ENCODE data around the gene SHF.

SHF gene

DNA sequence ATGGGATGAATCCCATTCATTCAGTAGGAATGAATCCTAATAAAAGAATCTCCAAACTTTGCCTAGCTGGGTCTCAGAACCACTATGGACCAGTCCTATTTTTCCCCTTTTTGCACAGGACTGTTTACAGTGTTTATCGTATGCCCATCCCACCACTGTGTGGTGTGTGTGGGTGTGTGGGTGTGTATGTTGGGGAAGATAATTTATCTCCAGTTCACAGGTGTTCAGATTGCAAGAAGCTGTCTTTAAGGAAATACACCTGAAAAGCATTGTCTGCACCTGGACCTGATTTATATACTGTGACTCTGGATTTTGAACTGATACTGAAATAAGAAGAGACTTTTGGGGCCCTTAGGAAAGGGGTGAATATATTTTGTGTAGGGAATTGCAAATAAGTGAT lies 24.7 kb upstream of the SHF start:
- no peak overlapping the region for H3K4me3 Mint-ChIP-seq
- peaks cover 12 to 13% of the 10 kb centered on the region in 2 donors for H3K27me3 Mint-ChIP-seq
- H3K36me3 Mint-ChIP-seq (ENCODE audit: insufficient read depth) = no peaks in the 10 kb centered on the region
- DNase-seq = no peak
- H3K4me1 Mint-ChIP-seq (ENCODE audit: low read depth in 2 of 2) = no peaks in the 10 kb centered on the region
- H3K27ac Mint-ChIP-seq = no peak overlapping the region
- no peaks in the 10 kb centered on the region for H3K9me3 Mint-ChIP-seq
- no peak for ATAC-seq (replicated peaks)

DNA sequence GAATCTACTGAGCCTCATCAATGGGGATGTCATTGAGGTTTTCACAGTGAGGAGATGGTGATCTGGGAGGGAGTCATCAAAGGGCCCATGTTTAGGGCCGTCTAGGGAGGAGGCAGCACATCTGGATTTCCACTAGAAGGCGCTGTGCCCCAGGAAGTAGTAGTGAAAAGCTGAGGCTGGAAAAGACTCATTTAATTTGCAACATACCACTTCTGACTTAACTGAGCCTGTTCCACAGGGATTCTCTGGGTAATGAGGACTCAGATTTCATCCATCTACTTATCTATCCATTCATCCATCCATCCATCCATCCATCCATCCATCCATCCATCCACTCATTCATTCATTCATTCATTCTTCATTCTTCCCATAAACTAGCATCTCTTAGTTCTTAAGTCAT lies 17.4 kb upstream of the SHF start:
- H3K36me3 Mint-ChIP-seq (ENCODE audit: insufficient read depth) = no peaks in the 10 kb centered on the region

DNA sequence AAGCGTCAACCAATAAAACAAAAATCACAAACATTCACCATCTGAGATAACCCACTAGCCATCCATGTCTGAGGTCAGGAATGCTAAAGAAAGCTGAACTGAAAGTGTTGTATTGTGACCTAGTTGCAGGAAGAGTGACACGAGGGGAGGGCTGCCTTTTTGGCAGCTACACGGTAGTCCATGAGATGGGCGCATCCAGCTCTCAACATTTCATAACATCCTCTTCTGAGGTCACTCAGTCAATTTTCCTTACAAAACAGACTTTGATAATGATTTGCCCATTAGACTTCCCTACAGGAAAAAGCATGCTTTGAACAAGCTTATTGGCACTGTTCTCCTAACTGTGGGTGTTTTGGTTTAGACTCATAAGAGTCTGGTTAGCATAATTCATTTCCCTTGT lies 15.4 kb upstream of the SHF start:
- Mint-ChIP-seq H3K4me3 (no peak overlapping the region), H3K27me3 (peaks cover 16 to 28% of the 10 kb centered on the region in 2 donors), H3K4me1 (ENCODE audit: low read depth in 2 of 2) (peaks cover 14 to 20% of the 10 kb centered on the region in 2 donors), H3K27ac (no peak overlapping the region), H3K36me3 (ENCODE audit: insufficient read depth) (no peaks in the 10 kb centered on the region), H3K9me3 (no peaks in the 10 kb centered on the region)
- DNase-seq (no peak), ATAC-seq (replicated peaks) (no peak)

More for the DNA sequence above, 17.4 kb upstream of the SHF start:
- Mint-ChIP-seq H3K4me3 (no peak overlapping the region), H3K27me3 (peaks cover 24 to 26% of the 10 kb centered on the region in 2 donors), H3K4me1 (ENCODE audit: low read depth in 2 of 2) (peaks cover 0 to 5% of the 10 kb centered on the region in 2 donors), H3K9me3 (no peaks in the 10 kb centered on the region), H3K27ac (no peak overlapping the region)
- ATAC-seq (replicated peaks) (peak; percentile 7), DNase-seq (peak; percentile 51 to 55 (median 52))

DNA sequence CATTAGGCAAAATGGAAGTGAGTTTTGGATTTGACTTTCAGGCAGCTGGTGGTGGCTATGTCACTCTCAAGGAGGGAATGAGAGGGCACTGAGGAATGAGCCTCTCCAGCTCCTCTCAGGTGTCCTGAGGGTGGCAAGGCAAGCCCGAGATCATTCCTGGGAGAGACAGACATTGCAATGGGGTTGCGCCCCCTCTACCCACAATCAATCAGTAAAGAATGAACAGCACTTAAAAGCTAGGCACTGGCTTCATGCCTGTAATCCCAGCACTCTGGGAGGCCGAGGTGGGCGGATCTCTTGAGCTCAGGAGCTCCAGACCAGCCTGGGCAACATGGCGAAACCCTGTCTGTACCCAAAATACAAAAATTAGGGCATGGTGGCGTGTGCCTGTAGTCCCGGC lies 14.1 kb upstream of the SHF start:
- DNase-seq (no peak), ATAC-seq (replicated peaks) (no peak)
- H3K27me3 Mint-ChIP-seq = peaks cover 4 to 15% of the 10 kb centered on the region in 2 donors
- no peak overlapping the region for H3K27ac Mint-ChIP-seq
- H3K9me3 Mint-ChIP-seq = no peaks in the 10 kb centered on the region
- no peaks in the 10 kb centered on the region for H3K36me3 Mint-ChIP-seq (ENCODE audit: insufficient read depth)
- no peak overlapping the region for H3K4me3 Mint-ChIP-seq
- H3K4me1 Mint-ChIP-seq (ENCODE audit: low read depth in 2 of 2) = peaks cover 16 to 25% of the 10 kb centered on the region in 2 donors

DNA sequence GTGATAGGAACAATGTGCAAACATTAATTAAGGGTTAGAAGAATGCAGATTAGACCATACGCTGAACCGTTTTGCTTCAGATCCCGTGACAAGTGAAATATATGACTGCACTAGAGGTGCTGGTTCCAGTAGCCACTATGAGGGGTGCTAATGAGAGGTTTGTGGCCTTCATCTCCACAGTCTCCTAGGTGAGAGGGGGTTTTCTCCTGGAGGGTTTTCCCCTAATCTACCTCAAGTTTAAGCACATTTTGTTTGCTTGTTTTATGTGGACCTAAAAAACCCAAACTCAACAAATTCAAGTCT lies 13.7 kb upstream of the SHF start:
- DNase-seq (no peak), ATAC-seq (replicated peaks) (no peak)
- Mint-ChIP-seq H3K27ac (no peak overlapping the region), H3K4me1 (ENCODE audit: low read depth in 2 of 2) (peaks cover 16 to 25% of the 10 kb centered on the region in 2 donors), H3K27me3 (peaks cover under 1 to 11% of the 10 kb centered on the region in 2 donors), H3K4me3 (no peak overlapping the region), H3K36me3 (ENCODE audit: insufficient read depth) (peaks cover 3% of the 10 kb centered on the region), H3K9me3 (no peaks in the 10 kb centered on the region)

DNA sequence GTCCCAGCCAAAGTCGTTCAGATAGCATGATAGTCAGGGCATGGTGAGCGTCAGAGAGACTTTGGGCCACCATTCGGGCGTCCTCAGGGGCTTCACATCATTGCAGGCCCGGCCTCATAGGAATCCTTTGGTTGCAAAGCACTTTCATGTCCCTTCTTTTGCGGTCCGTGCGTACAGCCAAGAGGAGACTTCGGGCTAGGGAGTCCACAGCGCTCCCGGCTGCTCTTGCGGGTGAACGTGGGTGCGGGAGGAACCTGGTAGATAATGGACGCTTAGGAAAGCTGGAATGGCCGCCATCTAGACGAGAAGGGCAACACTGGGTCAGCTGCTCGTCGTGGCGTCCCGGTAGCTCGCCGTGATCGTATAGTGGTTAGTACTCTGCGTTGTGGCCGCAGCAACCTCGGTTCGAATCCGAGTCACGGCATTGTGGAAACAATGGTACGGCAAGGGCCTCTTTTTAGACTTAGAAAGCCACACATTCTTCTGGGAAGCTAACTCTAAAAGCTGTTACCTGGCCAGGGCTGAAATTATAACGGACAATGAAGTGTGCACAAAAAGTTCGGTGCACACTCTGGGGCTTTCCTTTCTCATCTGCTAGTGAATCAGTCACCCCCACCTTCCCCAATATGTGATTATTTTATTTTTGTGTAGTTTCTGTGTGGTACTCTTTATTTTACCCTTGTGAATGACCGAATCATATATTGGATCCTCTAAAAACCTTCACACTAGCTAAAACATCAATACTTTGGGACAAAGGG lies 13.2 kb upstream of the SHF start:
- peak; percentile 63 to 70 (median 65) for DNase-seq
- H3K36me3 Mint-ChIP-seq (ENCODE audit: insufficient read depth) = peaks cover 4% of the 10 kb centered on the region
- no peak overlapping the region for H3K27ac Mint-ChIP-seq
- no peak overlapping the region for H3K4me3 Mint-ChIP-seq
- peaks cover 0 to 8% of the 10 kb centered on the region in 2 donors for H3K27me3 Mint-ChIP-seq
- no peaks in the 10 kb centered on the region for H3K9me3 Mint-ChIP-seq
- peak; percentile 15 for ATAC-seq (replicated peaks)
- H3K4me1 Mint-ChIP-seq (ENCODE audit: low read depth in 2 of 2) = peaks cover 16 to 25% of the 10 kb centered on the region in 2 donors

DNA sequence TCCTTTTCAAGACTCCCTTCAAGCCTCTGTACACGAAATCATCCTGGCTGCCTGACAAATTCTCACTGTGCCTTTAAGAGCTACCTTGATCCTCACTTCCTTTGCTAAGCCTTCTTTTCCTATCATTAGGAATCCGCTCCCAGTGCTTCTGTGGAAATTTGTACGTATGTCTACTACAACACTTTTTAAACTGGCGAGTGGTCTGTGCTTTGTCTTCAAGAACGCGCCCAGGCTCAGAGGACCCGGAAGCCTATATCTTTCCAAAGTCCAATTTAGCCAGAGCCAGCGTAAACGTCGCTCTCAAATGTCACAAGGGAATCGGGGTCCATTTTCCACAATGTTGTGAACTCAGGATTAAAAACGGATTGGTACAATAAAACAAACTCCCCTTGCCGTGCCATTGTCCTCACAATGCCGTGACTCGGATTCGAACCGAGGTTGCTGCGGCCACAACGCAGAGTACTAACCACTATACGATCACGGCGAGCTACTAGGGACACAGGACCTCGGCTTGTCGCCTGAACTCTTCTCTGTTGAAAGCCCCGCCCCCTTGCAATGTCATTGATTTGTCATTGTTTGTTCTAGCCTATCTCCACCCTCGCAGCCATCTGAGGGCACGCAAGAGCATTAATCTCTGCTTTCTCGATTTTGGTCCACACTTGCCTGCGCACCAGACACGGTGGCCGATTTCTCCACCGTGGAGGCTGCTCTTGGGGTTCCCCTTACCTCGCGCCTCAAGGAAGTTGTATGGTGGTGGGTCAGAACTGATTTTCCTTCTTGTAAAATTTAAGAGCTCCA lies 12.4 kb upstream of the SHF start:
- H3K36me3 Mint-ChIP-seq (ENCODE audit: insufficient read depth) = peaks cover 4% of the 10 kb centered on the region
- no peaks in the 10 kb centered on the region for H3K9me3 Mint-ChIP-seq
- peaks cover 0 to 8% of the 10 kb centered on the region in 2 donors for H3K27me3 Mint-ChIP-seq
- ATAC-seq (replicated peaks) (peak; percentile 66), DNase-seq (peak; percentile 98 to 99 (median 99))
- peaks cover 18 to 23% of the 10 kb centered on the region in 2 donors for H3K4me1 Mint-ChIP-seq (ENCODE audit: low read depth in 2 of 2)
- H3K4me3 Mint-ChIP-seq = no peak overlapping the region
- no peak overlapping the region for H3K27ac Mint-ChIP-seq

DNA sequence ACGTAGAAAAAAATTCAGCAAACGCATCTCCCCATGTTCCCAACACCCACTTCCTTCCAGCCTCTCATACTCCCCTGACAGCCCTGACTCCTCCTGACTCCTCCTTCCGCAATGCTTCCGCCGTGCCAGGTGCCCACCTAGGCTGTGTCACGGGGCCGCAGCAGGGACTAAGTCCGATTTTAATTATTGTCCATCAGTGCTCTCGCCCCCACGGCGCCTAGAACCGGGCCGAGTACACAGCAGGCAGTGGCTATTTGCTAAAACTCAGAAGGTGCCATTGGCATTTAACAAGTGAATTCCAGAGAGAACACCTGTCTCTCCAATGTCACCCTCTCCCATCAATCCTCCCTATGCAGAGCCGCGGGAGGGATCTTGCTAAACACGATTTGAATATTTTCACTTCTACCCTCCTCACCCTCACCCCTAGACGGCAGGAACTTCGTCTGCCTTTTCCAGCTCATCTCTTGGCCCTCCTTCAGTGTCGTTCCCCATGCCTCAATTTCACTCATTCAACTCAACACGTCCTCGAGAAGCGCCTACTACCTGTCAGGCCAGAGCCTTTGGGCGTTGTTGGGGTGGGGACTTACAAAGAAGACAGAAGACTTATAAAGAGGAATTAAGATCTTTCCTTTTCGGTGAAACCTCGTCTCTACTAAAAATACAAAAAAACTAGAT lies 11.5 kb upstream of the SHF start:
- Mint-ChIP-seq H3K27me3 (peaks cover 0 to 8% of the 10 kb centered on the region in 2 donors), H3K9me3 (no peaks in the 10 kb centered on the region), H3K4me3 (no peak overlapping the region), H3K27ac (no peak overlapping the region), H3K4me1 (ENCODE audit: low read depth in 2 of 2) (peaks cover 18 to 20% of the 10 kb centered on the region in 2 donors), H3K36me3 (ENCODE audit: insufficient read depth) (peaks cover 4% of the 10 kb centered on the region)
- ATAC-seq (replicated peaks) (no peak), DNase-seq (peak; percentile 15 to 37 (median 22))

DNA sequence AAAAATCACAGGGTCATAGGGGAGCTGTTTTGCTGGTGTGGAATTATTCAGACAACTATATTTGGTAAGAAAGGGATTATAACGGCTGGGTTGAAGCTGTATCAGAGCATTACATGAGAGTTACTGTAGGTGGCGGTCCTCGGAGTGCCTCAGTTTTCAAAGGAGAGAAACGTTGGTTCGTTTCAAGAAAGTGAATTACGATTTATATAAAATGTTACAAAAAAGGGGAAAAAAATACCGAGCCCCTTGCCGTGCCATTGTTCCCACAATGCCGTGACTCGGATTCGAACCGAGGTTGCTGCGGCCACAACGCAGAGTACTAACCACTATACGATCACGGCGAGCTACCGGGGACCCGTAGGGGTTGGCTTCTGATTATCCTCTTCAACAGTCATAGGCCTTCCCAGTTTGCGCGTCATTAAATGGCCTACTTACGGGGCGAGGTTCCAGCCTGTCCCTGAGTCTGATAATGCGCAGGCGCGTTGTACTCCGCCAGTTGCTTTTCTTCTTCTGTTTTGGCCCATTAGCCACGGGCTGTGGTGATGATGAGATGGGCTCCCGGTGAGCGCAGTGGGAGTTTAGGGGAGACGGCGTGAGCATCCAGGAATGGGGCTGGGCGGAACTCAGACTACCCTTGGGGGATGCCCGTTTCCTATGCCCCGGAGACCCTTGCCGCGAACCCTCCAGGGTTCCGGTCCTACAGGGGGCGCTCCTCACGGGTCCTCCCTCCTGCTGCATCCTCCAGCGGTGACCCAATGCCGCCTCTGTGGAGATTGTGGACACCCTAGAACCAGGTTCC lies 10.8 kb upstream of the SHF start:
- Mint-ChIP-seq H3K36me3 (ENCODE audit: insufficient read depth) (peaks cover 4% of the 10 kb centered on the region), H3K27ac (no peak overlapping the region), H3K4me1 (ENCODE audit: low read depth in 2 of 2) (peaks cover 18 to 20% of the 10 kb centered on the region in 2 donors), H3K9me3 (no peaks in the 10 kb centered on the region), H3K27me3 (peaks cover 0 to 10% of the 10 kb centered on the region in 2 donors), H3K4me3 (no peak overlapping the region)
- DNase-seq (peak; percentile 96 to 98 (median 98)), ATAC-seq (replicated peaks) (peak; percentile 63)

DNA sequence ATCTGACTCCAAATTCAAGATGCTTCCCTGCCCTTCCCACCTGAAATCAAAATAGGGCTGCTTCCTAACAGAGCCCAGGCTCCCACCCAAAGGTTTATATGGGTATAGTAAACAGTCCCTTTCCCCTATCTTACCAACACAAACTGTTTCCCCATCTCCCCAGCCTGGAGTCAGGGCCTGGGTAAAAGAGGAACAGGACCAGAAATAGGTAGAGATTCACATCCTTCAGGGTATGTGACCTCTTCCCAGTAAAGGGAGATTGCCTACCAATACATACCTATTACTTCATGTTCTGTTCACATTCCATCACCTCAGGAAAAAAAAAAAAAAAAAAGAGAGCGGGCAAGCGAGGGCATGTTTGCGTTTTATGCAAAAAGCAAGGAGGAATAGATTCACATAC lies 9.7 kb upstream of the SHF start:
- Mint-ChIP-seq H3K27ac (no peak overlapping the region), H3K36me3 (ENCODE audit: insufficient read depth) (peaks cover 4% of the 10 kb centered on the region), H3K9me3 (no peaks in the 10 kb centered on the region), H3K27me3 (peaks cover 9 to 18% of the 10 kb centered on the region in 2 donors), H3K4me1 (ENCODE audit: low read depth in 2 of 2) (peaks cover 18 to 20% of the 10 kb centered on the region in 2 donors), H3K4me3 (no peak overlapping the region)
- DNase-seq (no peak), ATAC-seq (replicated peaks) (no peak)

DNA sequence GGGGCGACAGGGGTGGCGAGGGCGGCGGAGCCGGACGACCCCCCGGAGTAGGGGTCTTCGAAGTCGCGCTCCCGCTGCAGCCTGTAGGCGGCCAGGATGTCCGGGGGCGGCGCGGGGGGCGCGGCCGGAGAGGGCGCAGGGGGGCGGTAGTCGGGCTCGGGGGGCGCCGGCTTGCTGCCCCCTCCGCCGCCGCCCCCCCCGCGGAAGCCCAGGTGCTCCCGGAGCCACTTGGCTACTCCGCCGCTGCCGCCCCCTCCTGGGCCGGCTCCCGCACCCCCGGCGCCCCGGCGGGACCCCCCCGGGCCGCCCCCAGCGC lies 230 bp downstream of the SHF start:
- H3K4me3 Mint-ChIP-seq = peak overlapping the region in 1 of 2 donors; percentile 90

DNA sequence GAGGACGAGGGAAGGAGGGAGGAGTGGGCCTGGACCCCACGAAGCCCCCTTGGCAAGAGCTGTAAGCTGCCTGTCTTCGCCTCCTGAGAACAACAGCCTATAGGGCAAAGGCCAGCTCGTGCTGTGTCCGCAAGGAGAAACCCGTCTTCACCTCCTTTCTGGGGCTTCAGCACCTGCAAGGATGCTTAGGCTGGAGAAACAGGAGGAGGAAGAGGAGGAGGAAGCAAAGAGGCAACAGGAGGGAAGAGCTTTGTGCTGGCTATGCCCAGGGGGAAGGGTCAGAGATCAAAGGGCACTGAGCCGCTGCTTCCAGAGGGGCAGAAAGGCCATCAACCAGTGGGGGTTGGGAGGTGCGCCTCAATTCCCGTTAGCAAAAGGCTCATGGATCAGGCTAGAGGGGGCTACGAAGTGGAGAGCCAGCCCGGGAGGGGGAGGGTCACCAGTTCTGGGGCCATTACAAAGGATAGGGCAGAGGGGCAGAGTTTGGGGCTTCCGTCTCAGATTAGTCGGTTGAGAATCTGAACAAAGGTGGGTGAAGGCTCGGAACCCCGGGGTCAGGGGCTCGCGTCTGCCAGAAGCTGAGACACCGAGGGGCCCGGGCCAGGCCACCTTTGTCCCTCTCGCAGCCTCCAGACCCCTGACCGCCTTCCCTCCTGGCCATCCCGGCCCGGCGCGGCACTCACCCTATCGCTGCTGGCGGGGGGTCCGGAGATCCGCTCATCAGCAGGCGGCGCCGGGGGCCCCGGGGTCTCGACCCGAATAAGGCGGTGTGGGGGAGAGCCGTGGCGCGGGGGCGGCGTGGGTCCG lies 792 bp downstream of the SHF start:
- Mint-ChIP-seq H3K27ac (peak overlapping the region; percentile 58 to 79), H3K27me3 (peaks cover 6 to 15% of the 10 kb centered on the region in 2 donors), H3K36me3 (ENCODE audit: insufficient read depth) (no peaks in the 10 kb centered on the region), H3K9me3 (no peaks in the 10 kb centered on the region), H3K4me1 (ENCODE audit: low read depth in 2 of 2) (peaks cover 17 to 18% of the 10 kb centered on the region in 2 donors), H3K4me3 (peak overlapping the region; percentile 80 to 88)
- ATAC-seq (replicated peaks) (peak; percentile 5), DNase-seq (no peak)

More for the DNA sequence above, 230 bp downstream of the SHF start:
- ATAC-seq (replicated peaks) (no peak), DNase-seq (no peak)
- Mint-ChIP-seq H3K4me1 (ENCODE audit: low read depth in 2 of 2) (peaks cover 15 to 18% of the 10 kb centered on the region in 2 donors), H3K27me3 (peaks cover 6 to 15% of the 10 kb centered on the region in 2 donors), H3K9me3 (no peaks in the 10 kb centered on the region), H3K27ac (no peak overlapping the region), H3K36me3 (ENCODE audit: insufficient read depth) (no peaks in the 10 kb centered on the region)
